Stimulated activated CD4-positive, alpha-beta T cell treated with anti-CD3 and anti-CD28 coated beads, TNF-alpha, amount 100 ng/mL, for 4 hours (primary cell): ENCODE results near the gene ANKRD11.
"Not testable (repeated sequence)": the region's sequence is repeated elsewhere in the genome, so short reads cannot be mapped to it uniquely, and the experiment has no call there.

Source experiments
- DNase-seq, 3 experiments: peaks; one replicate each; pipeline ENCODE4 v3.0.0-alpha.2; 2020; ENCODE audit warnings: low read depth in 3 of 3

Gene ANKRD11

GRCh38 chr16:89404561-89404960 lies 85.8 kb downstream of the ANKRD11 start:
- no peak for DNase-seq

GRCh38 chr16:89402962-89403361 lies 87.4 kb downstream of the ANKRD11 start:
- no peak for DNase-seq

GRCh38 chr16:89401641-89402445 lies 88.5 kb downstream of the ANKRD11 start:
- no peak for DNase-seq

- no peak for DNase-seq
These were observed 89.2 kb downstream of the ANKRD11 start for GRCh38 chr16:89401205-89401604.

GRCh38 chr16:89400740-89401139 lies 89.6 kb downstream of the ANKRD11 start:
- no peak for DNase-seq

GRCh38 chr16:89398924-89399323 lies 91.4 kb downstream of the ANKRD11 start:
- no peak for DNase-seq

- DNase-seq: no peak
These were observed 93.0 kb downstream of the ANKRD11 start for GRCh38 chr16:89397331-89397861.

- no peak for DNase-seq
These were observed 94.2 kb downstream of the ANKRD11 start for GRCh38 chr16:89396156-89396555.

GRCh38 chr16:89395150-89396142 lies 94.9 kb downstream of the ANKRD11 start:
- DNase-seq: no peak

GRCh38 chr16:89393738-89394406 lies 96.5 kb downstream of the ANKRD11 start:
- no peak for DNase-seq

- DNase-seq: no peak
These were observed 97.3 kb downstream of the ANKRD11 start for GRCh38 chr16:89392881-89393737.

- not testable (repeated sequence) for DNase-seq
These were observed 100.2 kb downstream of the ANKRD11 start for GRCh38 chr16:89390224-89390583.

- not testable (repeated sequence) for DNase-seq
These were observed 100.7 kb downstream of the ANKRD11 start for GRCh38 chr16:89389504-89390223.

GRCh38 chr16:89388536-89388935 lies 101.8 kb downstream of the ANKRD11 start:
- no peak for DNase-seq

- no peak for DNase-seq
These were observed 103.8 kb downstream of the ANKRD11 start for GRCh38 chr16:89386306-89387185.

GRCh38 chr16:89385712-89386111 lies 104.6 kb downstream of the ANKRD11 start:
- no peak for DNase-seq

GRCh38 chr16:89384282-89384681 lies 106.1 kb downstream of the ANKRD11 start:
- no peak for DNase-seq

GRCh38 chr16:89383095-89384003 lies 107.0 kb downstream of the ANKRD11 start:
- DNase-seq: no peak
